GM12892 (cell line): ENCODE measurements around the gene ZFP62.

Experiments used
- DNase-seq: peaks from one replicate; pipeline ENCODE4 v3.0.0; 2011; ENCODE audit not compliant: insufficient read length
- FAIRE-seq: peaks from 2 replicates; lab custom pipeline; 2011; peaks lifted over from hg19 to GRCh38; lab: Jason Lieb, UNC
- POLR2A ChIP-seq: IDR thresholded peaks from 2 replicates; pipeline ENCODE4 v1.6.1; 2011; ENCODE audit warnings: low read depth, low read length, control low read depth
- POLR2AphosphoS5 ChIP-seq: IDR thresholded peaks from 2 replicates; pipeline ENCODE4 v1.6.1; 2011; ENCODE audit warnings: low read depth, low read length, control low read depth
- TAF1 ChIP-seq: IDR thresholded peaks from 2 replicates; pipeline ENCODE4 v1.6.1; 2011; ENCODE audit warnings: low read depth, mild to moderate bottlenecking, control low read depth, low read length, borderline replicate concordance

The ZFP62 gene

GRCh38 chr5:180858586-180858985 lies 2.5 kb downstream of the ZFP62 start:
- FAIRE-seq (no peak), DNase-seq (no peak)
- TF ChIP-seq TAF1 (no peak), POLR2AphosphoS5 (no peak), POLR2A (no peak)

- TF ChIP-seq TAF1 (no peak), POLR2AphosphoS5 (no peak), POLR2A (no peak)
Observed at GRCh38 chr5:180853848-180854176, 7.3 kb downstream of the ZFP62 start.

GRCh38 chr5:180853121-180853847 lies 7.8 kb downstream of the ZFP62 start:
- DNase-seq (no peak), FAIRE-seq (no peak)
- TF ChIP-seq POLR2A (no peak), POLR2AphosphoS5 (no peak), TAF1 (no peak)

More at GRCh38 chr5:180853848-180854176, 7.3 kb downstream of the ZFP62 start:
- FAIRE-seq (no peak), DNase-seq (no peak)

GRCh38 chr5:180852495-180852894 lies 8.6 kb downstream of the ZFP62 start:
- DNase-seq (no peak), FAIRE-seq (no peak)
- TF ChIP-seq POLR2A: no peak
- no peak for TF ChIP-seq POLR2AphosphoS5

DNA sequence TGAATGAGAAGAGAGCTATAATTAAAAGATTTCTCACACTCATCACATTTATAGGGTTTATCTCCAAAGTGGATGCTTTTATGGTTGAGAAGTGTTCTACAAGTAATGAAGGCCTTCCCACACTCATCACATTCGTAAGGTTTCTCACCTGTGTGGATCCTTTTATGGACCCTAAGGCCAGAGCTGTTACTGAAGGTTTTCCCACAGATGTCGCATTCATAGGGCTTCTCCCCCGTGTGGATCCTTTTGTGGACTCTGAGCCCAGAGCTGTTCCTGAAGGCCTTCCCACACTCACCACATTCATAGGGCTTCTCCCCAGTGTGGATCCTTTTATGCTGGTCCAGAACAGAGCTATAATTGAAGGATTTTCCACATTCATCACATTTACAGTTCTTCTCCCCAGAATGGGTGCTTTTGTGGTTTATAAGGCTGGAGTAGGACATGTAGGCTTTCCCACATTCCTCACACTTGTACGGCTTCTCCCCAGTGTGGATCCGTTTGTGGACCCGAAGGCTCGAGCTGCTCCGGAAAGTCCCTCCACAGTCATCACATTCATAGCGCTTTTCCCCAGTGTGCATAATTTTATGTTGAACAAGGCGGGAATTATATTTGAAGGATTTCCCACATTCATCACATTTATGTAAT lies 10.5 kb downstream of the ZFP62 start:
- no peak for TF ChIP-seq POLR2A
- no peak for TF ChIP-seq POLR2AphosphoS5
- no peak for TF ChIP-seq TAF1

GRCh38 chr5:180849827-180850226 lies 11.2 kb downstream of the ZFP62 start:
- FAIRE-seq: no peak
- DNase-seq: no peak
- TF ChIP-seq POLR2A (no peak), POLR2AphosphoS5 (no peak), TAF1 (no peak)

More for the DNA sequence above, 10.5 kb downstream of the ZFP62 start:
- DNase-seq (no peak), FAIRE-seq (no peak)

- TF ChIP-seq POLR2A (no peak), POLR2AphosphoS5 (no peak), TAF1 (no peak)
- DNase-seq (no peak), FAIRE-seq (no peak)
Observed at GRCh38 chr5:180848878-180849277, 12.2 kb downstream of the ZFP62 start.

DNA sequence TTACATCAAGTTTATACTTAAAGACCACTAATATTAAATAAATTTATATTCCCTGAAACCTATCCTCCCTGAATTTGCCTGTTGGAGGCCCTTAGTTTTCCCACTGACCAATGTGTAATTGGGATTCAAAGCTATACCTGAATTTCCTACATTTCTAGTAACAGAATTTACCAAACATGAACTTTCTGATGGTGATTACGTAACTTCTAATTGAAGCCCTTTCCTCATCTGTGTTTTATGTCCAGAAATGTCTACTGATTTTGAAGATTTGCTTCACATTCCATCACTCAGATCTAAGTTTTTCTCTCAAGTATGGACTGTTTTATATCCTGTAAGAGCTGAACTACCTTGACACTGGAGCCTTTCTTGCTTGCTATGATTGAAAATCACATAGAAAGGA lies 12.8 kb downstream of the ZFP62 start:
- DNase-seq (no peak), FAIRE-seq (no peak)
- TF ChIP-seq TAF1 (no peak), POLR2AphosphoS5 (no peak), POLR2A (no peak)

GRCh38 chr5:180847026-180847425 lies 14.1 kb downstream of the ZFP62 start:
- DNase-seq (no peak), FAIRE-seq (no peak)
- no peak for TF ChIP-seq POLR2AphosphoS5
- TF ChIP-seq POLR2A: no peak
- no peak for TF ChIP-seq TAF1

GRCh38 chr5:180844858-180845257 lies 16.2 kb downstream of the ZFP62 start:
- FAIRE-seq: no peak
- DNase-seq: no peak
- TF ChIP-seq POLR2AphosphoS5: no peak
- no peak for TF ChIP-seq TAF1
- no peak for TF ChIP-seq POLR2A

DNA sequence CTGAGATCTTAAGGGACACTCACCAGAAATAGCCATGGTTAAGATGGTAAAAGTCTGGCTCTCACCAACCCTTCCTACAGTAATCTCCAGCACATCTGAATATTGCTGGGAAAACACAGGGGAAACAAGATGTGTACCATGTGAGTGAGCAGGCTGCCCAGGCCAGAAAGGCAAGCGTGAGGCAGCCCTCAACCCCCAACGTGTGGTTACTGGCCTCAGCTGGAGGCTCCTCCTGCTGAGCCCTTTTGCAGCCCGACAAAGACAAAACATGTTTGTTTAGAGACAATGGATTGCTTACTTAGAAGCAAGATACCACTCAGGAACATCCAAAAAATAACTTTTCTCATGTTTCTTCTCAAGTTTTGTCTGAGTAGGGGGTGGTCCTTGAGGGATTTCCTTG lies 16.6 kb downstream of the ZFP62 start:
- no peak for TF ChIP-seq POLR2AphosphoS5
- TF ChIP-seq POLR2A: no peak
- TF ChIP-seq TAF1: no peak
- DNase-seq: no peak
- FAIRE-seq: no peak

GRCh38 chr5:180839935-180840334 lies 21.1 kb downstream of the ZFP62 start:
- no peak for DNase-seq
- no peak for FAIRE-seq
- TF ChIP-seq POLR2AphosphoS5: no peak

DNA sequence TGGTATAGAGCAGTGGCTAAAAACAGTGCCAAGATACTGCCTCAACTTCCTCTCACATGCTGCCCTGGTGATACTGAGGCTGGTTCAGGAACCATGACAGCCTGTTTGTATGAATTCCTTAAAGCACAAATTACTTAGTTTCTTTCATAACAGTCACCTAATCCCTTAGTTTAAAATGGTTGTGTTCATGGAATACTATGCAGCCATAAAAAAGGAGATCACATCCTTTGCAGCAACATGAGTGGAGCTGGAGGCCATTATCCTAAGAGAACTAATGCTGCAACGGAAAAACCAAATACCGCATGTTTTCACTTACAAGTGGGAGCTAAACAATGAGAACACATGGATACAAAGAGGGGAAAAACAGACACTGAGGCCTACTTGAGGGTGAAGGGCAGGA lies 21.8 kb downstream of the ZFP62 start:
- DNase-seq (no peak), FAIRE-seq (no peak)
- TF ChIP-seq TAF1 (no peak), POLR2AphosphoS5 (no peak), POLR2A (no peak)
